HG03354 (cell line): ENCODE measurements around the gene IL1RAPL2.
"Not testable (repeated sequence)": the region's sequence is repeated elsewhere in the genome, so short reads cannot be mapped to it uniquely, and the experiment has no call there.

Experiments
- ATAC-seq: cut with Tn5 transposase; IDR thresholded peaks from one replicate; pipeline ENCODE4 v1.9.1; 2021; ENCODE audit warnings: mild to moderate bottlenecking; ENCODE audit not compliant: unreplicated experiment, poor library complexity, severe bottlenecking

IL1RAPL2 gene

DNA sequence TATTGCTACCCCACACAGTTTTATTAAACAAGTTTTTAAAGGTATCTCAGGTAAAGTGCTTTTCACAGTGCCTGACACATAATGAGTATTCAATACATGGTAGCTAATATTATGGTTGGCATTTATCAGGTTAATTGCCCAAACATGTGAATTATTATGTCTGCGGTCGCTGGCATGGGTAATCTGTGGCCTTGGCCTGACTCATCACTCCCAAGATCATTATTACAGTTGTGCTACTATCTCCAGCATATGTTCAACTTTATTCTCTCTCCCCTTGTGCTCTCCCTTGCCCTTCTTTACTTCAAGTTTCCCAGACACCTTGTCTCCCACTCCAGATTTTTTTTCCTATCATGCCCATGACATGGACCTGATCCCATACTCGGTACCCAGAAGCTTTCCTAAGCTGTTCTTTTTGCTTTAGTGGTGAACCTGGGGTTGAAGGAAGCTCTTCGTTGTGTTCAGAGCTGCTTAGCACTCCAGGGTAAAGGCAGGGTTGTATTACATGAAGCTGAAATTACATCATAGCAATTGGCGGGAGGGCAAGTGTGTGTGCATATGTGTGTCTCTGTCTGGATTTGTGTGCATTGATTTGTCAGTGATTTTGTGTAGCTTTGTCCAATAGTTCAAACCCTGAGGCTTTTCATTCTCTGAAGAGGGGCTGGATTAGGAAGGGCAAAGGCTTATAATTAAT lies 1079.8 kb downstream of the IL1RAPL2 start:
- no peak for ATAC-seq

DNA sequence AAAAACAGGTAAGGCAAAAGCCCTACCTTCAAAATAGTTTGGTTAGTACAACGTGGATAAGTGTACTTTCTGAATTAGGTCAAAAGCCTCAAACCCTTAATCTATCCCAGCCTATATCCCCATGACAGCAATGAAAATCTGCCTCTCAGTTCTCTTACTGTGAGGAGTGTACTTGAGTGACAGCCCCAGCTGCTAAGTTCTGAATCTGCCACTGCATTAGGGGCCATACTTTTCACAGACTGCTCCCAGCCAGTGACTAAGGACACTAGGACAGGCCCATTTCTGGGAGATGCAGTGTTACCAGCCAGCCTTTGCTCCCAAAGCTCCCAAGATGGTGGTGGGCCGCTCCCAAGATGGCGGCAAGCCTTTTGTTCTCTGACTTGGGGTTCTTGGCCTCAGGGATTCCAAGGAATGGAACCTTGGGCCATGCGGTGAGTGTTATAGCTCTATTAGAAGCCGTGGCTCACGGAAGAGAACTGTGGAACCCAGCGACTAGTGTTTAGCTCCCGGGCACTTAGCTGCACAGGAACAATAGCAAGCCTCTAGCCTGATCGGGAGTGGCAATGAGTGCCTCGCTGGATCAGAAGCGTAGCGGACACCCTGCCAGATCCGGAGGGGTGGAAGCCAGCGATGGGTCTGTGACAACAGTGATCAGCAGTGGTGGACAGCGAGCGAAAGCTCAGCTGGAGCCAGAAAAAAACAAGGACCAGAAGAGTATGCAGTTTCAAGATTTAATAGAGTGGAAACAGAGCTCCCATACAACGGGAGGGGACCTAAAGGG lies 1080.8 kb downstream of the IL1RAPL2 start:
- ATAC-seq, result no peak

DNA sequence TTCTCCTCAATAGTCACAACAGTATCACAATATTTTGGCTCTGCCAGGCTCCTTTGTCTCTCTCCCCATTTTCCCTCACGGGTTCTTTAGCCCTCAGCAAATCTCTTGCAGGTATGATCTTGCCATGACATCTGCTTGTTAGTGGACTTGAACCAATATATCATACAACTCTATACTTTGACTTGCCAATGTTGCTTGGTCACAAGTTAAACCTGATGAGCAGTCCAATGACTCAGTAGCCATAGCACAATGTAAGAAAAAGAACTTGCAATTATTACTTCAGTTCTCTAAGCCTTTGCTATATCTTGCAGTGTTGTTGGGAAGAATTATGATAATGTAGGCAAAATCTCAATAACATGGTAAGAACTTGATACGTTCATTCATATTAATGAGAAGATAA lies 1081.8 kb downstream of the IL1RAPL2 start:
- ATAC-seq, result no peak

DNA sequence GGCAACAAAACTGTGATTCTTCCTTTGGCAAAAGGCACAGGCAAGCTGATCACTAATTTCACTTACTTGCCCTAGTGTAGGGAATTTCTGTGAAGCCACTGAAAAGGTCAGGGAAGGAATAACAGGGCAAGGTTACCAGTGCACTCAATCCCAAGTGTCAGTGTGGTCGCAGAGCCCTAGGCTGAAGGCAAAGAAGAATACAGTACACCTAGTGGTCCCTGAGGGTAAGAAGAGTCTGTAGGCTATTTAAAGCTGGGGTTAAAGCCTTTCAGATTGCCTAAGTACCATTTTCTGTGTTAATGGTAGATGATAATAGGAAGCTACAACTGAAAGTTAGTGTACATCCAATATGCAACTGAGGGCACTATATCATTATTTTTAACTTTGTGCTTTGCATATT lies 1082.7 kb downstream of the IL1RAPL2 start:
- no peak for ATAC-seq

DNA sequence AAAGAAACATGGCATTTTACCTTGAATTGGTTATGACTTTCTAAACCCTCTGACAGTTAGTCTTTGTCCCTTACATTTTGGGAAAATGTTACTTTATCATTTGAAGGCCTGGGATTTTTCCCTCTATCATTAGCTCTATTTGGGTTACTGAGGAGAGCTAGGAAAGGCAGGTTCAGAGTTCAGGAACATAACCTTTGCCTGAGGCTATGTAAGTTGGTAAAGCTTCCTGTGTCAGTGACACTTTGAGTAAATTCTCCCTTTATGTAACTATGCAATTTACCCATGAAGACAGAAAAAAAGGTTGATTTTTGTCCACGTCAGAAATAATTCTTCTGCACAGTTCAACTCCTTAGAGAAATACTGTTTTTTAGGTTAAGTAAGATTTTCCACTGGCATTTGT lies 1084.6 kb downstream of the IL1RAPL2 start:
- ATAC-seq, result no peak

DNA sequence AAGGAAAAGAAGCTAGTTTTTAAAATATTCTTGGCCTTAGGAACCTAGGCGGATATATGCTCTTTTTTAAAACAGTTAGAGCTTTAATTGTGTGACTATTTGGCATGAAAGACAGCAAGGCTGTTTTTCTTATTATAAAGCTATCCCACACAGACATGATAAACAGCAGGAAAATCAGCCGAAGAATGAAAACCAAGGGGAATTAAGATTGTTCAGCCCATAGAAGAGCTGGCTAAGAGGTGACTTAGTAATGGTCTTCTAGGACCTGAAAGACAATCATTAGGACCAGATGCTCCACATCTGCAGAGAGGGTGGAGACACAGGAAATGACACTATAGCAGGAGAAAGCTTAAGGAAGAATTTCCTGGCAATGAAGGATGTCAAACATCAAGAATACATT lies 1085.0 kb downstream of the IL1RAPL2 start:
- ATAC-seq, result no peak

DNA sequence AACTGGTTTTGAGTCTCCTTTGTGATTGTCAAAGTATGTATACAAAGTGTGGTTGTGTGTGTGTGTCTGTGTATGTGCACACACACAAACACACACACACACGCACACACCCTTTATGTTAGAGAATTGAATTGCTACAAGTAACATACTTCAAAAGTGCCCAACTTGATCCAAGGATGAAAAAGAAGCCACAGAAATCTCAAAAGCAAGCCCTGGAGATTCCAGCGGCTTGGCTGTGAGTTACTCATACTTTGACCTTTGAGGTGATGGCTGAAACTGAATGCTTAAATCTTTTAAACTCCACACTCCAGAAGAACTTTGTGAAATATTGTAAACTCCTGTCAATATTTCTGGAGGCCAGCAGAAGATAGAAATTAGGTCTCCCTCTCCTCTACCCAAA lies 1087.9 kb downstream of the IL1RAPL2 start:
- no peak for ATAC-seq

DNA sequence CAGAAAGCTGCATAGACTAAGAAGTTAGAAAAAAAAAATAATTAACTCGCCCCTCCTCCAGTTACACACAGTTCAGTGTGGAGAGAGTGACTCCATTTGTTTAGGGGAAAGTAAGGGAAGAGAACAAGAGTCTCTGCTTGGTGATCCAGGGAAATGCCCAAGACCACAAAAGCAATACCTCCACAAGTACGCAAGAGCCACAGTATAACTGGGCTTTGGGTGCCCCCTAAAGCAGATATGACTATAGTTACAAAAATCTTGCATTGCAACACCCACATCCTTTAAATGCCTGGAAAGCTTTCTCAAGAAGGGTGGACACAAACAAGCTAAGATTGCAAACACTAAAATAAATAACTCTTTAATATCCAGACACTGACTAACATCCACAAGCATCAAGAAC lies 1092.1 kb downstream of the IL1RAPL2 start:
- ATAC-seq, result no peak

DNA sequence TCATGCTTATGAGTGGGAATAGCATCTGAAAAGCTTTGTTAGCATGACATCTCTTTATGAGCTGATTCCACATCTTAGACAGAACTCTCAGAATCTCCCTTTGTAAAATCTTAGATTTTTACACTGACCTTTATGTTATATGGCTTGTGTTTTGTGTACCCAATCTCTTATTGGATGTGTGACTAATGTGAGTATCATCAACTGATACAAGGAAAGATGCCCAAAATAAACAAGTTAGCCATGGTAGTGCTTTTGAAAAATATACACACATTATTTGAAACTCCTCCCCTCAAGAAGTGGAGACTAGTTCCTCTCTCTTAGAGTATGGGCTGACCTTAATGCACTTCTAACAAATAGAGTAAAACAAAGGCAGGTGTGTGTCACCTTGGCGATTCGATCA lies 1096.2 kb downstream of the IL1RAPL2 start:
- ATAC-seq, result no peak

DNA sequence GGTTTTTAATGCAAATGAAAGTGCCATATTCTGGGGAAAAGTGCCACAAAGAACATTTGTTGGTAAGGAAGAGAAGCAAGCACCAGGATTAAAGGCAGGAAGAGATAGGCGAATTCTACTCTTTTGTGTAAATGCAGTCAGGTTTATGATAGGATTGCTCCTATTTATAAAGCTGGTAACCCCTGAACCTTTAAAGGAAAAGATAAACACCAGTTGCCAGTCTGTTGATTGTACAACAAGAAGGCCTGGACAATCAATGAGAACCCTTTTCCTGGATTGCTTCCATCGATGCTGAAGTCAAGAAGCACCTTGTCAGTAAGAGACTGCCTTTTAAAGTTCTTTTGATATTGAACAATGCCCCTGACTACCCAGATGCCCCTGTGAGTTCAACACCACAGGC lies 1098.2 kb downstream of the IL1RAPL2 start:
- no peak for ATAC-seq

DNA sequence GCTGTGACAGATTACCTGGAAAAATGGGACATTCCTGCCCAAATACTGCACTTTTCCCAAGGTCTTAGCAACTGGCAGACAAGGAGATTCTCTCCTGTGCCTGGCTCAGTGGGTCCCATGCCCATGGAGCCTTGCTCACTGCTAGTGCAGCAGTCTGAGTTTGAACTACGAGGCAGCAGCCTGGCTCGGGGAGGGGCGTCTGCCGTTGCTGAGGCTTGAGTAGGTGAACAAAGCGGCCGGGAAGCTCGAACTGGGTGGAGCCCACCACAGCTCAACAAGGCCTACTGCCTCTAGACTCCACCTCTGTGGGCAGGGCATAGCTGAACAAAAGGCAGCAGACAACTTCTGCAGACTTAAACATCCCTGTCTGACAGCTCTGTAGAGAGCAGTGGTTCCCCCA lies 1118.3 kb downstream of the IL1RAPL2 start:
- ATAC-seq, result not testable (repeated sequence)

DNA sequence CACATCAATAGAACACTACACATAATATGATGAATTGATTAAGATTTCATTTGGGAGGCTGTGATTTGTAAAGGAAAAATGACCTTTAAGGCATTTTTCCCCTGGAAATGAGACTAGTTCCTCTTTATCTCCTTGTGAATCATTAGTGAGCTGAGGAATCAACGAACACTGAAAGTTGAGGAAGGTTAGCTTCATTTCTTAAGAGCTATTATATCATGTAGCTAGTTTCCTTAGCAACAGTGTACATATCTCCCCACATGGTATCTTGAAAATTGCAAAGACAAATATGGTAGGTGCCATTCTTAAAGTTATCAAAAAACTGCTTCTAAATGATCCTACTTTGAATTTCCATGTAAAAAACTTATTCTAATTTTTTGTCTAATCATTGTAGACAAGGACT lies 1128.8 kb downstream of the IL1RAPL2 start:
- ATAC-seq, result no peak

DNA sequence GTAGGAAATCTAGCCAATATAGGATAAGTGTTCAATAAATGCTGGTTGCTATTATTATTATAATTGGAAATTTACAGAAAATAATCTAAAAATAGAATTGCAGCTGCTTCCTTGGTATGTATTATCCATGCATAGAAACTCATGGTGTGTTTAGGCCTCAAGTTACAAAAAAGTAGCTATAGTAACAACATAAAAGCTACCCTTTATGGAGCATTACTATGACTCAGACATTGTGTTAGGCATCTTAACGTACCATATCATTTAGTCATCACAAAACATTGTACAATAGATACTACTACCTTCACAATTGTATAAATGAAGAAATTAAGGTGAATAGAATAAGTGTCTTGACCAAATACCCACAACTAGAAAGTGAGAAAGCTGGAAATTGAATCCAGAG lies 1129.5 kb downstream of the IL1RAPL2 start:
- no peak for ATAC-seq

DNA sequence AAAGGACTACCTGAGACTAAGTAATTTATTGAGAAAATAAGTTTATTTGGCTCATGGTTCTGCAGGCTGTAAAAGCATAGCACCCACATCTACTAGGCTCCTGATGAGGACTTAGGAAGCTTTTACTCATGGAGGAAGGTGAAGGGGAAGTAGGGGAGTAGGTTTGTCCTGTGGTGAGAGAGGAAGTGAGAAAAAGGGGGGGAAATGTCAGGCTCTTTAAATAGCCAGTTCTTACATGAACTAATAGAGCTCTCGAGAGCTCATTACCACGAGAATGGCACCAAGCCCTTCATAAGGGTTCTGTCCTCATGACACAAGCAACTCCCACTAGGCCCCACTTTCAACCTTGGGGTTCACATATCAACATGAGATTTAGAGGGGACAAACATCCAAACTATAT lies 1130.9 kb downstream of the IL1RAPL2 start:
- peak; percentile 65 for ATAC-seq

DNA sequence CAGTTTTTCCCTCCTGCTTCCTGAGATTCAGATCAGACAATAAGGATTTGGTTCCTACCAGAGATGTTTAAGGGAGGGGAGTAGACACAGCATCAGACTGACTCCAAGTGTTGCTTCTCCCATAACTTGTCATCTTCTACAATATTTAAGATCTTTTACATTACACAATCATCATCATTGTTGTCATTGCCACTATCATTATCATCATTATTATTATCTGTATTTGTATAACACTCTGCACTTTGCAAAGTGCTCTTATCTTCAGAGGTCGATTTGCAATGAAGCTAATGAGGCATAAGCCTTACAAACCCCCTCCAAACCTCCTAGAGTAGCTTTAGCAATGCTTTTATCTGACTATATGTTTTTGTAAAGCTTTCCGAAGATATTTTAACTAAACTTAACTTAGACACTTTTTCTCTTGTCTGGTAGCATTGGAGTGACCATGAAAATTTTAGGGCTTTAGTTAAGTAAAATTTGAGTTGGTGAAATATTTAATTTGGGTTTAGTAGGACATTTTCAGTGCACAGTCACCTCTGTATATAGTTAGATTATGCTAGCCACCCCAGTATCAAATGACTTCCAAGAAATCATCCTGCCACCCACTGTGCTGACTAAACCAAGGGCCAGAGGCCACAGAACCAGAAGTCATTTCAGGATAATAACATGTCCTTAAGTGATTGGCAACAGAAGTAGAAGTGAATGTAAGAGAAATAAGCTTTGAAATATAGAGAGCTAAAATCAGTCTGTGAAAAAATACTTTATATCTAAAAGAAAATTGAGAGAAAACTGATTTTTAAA lies 1132.2 kb downstream of the IL1RAPL2 start:
- ATAC-seq, result no peak

DNA sequence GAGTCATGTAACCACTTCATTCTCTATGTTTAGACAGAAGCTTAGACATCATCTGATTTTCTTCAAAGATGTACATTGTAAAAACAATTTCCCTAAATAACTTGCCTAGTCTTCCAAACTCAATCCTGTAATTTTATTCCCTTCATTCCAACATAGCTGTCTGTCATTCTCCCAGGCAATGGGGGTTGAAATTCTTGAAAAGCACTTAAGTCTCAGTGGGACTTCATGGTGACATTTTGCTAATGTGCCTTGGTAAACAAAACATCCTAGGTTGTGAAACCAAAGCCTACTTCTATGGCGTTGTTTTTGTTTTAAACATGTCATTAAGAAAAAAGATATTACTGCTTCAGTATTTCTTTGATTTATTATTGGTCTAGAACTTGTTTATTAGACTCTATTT lies 1134.3 kb downstream of the IL1RAPL2 start:
- no peak for ATAC-seq

DNA sequence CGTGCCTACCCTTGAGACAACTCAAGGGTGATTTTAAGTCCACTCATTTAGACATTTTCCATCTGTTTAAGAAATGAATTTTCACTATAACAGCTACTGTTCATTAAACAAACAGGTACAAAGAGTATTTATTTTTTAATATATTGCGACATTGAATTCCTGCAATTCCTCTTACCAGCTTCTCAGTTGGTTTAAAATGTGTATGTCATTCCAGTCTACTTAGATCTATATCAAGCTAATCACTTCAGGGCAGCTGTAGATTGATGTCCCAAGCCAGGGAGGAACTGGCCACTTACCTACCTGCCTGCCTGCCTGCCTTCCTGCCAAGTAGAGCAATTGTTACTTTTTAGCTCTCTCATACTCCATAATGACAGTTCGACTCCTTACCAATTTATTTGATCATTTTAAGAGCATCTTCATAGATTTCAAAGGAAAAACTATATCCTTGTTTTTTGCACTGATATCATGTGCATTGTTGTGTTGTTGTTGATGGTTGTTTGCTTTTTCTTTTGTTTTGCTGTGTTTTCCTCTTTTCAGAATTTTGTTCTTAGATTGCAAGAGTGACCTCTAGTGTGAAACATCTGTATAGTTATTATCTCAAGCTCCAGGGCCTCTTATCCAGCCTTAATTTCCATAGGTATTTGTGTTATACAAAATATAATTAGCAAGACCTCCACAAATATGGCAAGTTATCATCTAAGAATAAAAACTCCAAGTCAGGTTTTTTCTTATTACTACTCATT lies 1135.5 kb downstream of the IL1RAPL2 start:
- no peak for ATAC-seq

DNA sequence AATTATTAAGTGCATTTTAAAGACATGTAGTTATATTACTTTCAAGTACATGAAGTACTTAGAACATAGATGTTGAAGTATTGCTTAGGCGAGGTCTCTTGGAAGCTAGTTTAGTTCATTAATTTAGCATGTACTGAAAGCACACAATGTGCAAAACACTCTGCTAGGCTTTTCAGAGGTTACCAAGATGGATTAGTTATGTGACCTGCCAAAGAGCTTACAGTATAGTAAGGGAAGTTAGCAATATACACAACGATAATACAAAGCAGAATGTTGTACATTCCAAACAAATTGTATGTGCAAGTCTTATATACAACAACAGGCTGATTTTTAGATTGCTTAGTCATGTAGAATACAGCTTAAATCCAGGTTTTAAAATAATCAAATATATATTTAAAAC lies 1137.9 kb downstream of the IL1RAPL2 start:
- no peak for ATAC-seq

DNA sequence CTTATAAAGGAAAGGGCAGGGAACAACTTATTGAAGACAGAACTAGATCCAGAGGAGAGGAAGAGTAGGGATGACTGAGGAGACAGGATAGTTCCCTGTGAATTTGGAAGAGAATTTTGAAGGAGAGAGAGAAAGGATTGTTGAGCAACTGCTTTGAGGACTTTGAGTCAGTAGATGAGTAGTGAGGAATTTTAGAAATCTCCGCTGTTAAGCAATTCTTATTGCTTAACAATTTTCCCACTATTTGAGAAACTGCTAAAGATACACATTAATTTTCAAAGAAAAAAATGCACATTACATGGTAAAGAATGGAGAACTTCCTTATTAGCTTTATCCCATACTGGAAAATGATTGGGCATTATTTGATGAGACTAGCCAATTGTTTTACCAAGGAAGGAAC lies 1140.0 kb downstream of the IL1RAPL2 start:
- no peak for ATAC-seq

DNA sequence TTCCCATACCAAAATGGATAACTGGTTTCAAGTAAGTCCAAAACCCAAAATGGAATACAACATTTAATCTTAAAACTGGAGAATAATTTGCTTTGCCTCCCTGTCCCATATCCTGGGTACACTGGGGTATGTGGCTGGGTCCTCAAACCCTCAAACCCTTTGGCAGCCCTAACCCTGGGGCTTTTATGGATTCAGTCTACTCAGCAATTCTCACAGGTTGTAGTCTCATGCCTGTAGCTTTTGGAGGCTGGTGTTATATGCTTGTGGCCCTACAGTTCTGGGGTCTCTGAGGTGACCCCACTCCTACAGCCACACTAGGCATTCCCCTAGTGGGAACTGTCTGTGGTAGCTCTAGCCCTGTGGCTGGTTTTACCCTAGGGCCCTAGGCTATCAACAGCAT lies 1145.8 kb downstream of the IL1RAPL2 start:
- ATAC-seq, result no peak
